CD14-positive monocyte (primary cell): ENCODE measurements around the gene IFI44L. TPM values are rescaled to one million over a fixed set of nuclear protein-coding genes. Genes with fewer than 3 reads are reported as not detected.
A peak's percentile ranks its signal among the peaks of the same experiment; 100 is the strongest.

Source experiments
- DNase-seq, 3 donors: peaks; one replicate each; pipeline ENCODE4 v3.0.0-alpha.2; 2011 to 2022
- H2AFZ ChIP-seq: 2 replicates; pipeline ENCODE4 v1.6.0; 2012; ENCODE audit warnings: mild to moderate bottlenecking, low read depth, low read length, inconsistent platforms; ENCODE audit not compliant: insufficient read depth, poor library complexity, severe bottlenecking
- H3K27ac ChIP-seq, 2 donors: 1 replicate in 1 of 2; 2 replicates in 1 of 2; pipeline ENCODE4 v1.5.1; 2012 to 2013; ENCODE audit warnings: low read length in 2 of 2, control low read depth in 1 of 2, inconsistent platforms in 1 of 2, low read depth in 1 of 2, mild to moderate bottlenecking in 1 of 2
- H3K27me3 ChIP-seq, 2 donors: one replicate each; pipeline versions ENCODE4 v1.6.0 to v1.6.1; 2011 to 2013; ENCODE audit warnings: low read length in 2 of 2; ENCODE audit not compliant: control insufficient read depth in 2 of 2, insufficient read depth in 2 of 2
- H3K36me3 ChIP-seq, 2 donors: replicated peaks in 1 of 2; 1 replicate in 1 of 2; 2 replicates in 1 of 2; pipeline versions ENCODE4 v1.5.1 to v1.6.1; 2012 to 2013; ENCODE audit warnings: low read length in 2 of 2, control low read depth in 1 of 2, inconsistent platforms in 1 of 2, mild to moderate bottlenecking in 1 of 2; ENCODE audit not compliant: insufficient read depth in 2 of 2, control insufficient read depth in 1 of 2
- H3K4me1 ChIP-seq, 2 donors: 1 replicate in 1 of 2; 2 replicates in 1 of 2; pipeline versions ENCODE4 v1.5.1 to v1.6.1; 2012 to 2013; ENCODE audit warnings: low read length in 2 of 2, control low read depth in 1 of 2, inconsistent platforms in 1 of 2, mild to moderate bottlenecking in 1 of 2, moderate library complexity in 1 of 2; ENCODE audit not compliant: insufficient read depth in 2 of 2, control insufficient read depth in 1 of 2
- H3K4me2 ChIP-seq: replicated peaks from 2 replicates; pipeline ENCODE3; 2012; ENCODE audit warnings: low read length, moderate library complexity, mild to moderate bottlenecking; ENCODE audit not compliant: poor library complexity, severe bottlenecking; ENCODE audit errors: extremely low read depth
- H3K4me3 ChIP-seq, 3 experiments: fragments of 200-600 bp in 1 of 3; sonication (generic) in 1 of 3; replicated peaks in 1 of 3; 1 replicate in 2 of 3; 2 replicates in 1 of 3; pipeline ENCODE4 v1.5.1; 2011 to 2013; ENCODE audit warnings: low read length in 3 of 3, mild to moderate bottlenecking in 3 of 3, control low read depth in 2 of 3, low read depth in 2 of 3, inconsistent platforms in 1 of 3, moderate library complexity in 1 of 3
- H3K79me2 ChIP-seq: 2 replicates; pipeline ENCODE4 v1.6.0; 2012; ENCODE audit warnings: mild to moderate bottlenecking, control low read depth, inconsistent platforms, low read length, moderate library complexity; ENCODE audit not compliant: insufficient read depth
- H3K9ac ChIP-seq: 2 replicates; pipeline ENCODE4 v1.6.0; 2017; ENCODE audit warnings: low read length, mild to moderate bottlenecking; ENCODE audit not compliant: insufficient read depth, poor library complexity, severe bottlenecking
- H3K9me3 ChIP-seq, 2 donors: replicated peaks in 1 of 2; 1 replicate in 1 of 2; 2 replicates in 1 of 2; pipeline versions ENCODE4 v1.5.1 to v1.6.1; 2012 to 2013; ENCODE audit warnings: low read length in 2 of 2, control low read depth in 1 of 2; ENCODE audit not compliant: control insufficient read depth in 1 of 2, insufficient read depth in 1 of 2
- H4K20me1 ChIP-seq: 2 replicates; pipeline ENCODE4 v1.6.0; 2012; ENCODE audit warnings: mild to moderate bottlenecking, low read length, control low read depth, moderate library complexity; ENCODE audit not compliant: insufficient read depth
- H3K27ac Mint-ChIP-seq, 7 donors: one replicate each; pipeline ENCODE4 v1.8.0; 2020; ENCODE audit warnings: mild to moderate bottlenecking in 7 of 7, mixed read lengths in 7 of 7, moderate library complexity in 6 of 7, inconsistent platforms in 2 of 7
- H3K27me3 Mint-ChIP-seq, 3 donors: one replicate each; pipeline ENCODE4 v1.8.0; 2021 to 2022; ENCODE audit warnings: low read depth in 3 of 3, mild to moderate bottlenecking in 3 of 3, mixed read lengths in 3 of 3, moderate library complexity in 3 of 3, inconsistent platforms in 1 of 3
- H3K36me3 Mint-ChIP-seq, 2 donors: one replicate each; pipeline ENCODE4 v1.8.0; 2020; ENCODE audit warnings: mixed read lengths in 2 of 2, inconsistent platforms in 1 of 2, mild to moderate bottlenecking in 1 of 2
- H3K4me1 Mint-ChIP-seq: one replicate; pipeline ENCODE4 v1.8.0; 2020; ENCODE audit warnings: mild to moderate bottlenecking, mixed read lengths
- H3K4me3 Mint-ChIP-seq, 2 donors: one replicate each; pipeline ENCODE4 v1.8.0; 2020; ENCODE audit warnings: mild to moderate bottlenecking in 2 of 2, mixed read lengths in 2 of 2, moderate library complexity in 1 of 2
- H3K9me3 Mint-ChIP-seq, 7 donors: one replicate each; pipeline ENCODE4 v1.8.0; 2020 to 2022; ENCODE audit warnings: mixed read lengths in 7 of 7, mild to moderate bottlenecking in 6 of 7, moderate library complexity in 6 of 7, inconsistent platforms in 2 of 7
- WGBS: methylation state at CpG from one replicate; pipeline ENCODE4 v1.1.5; 2013; ENCODE audit warnings: missing lambda C conversion rate; ENCODE audit not compliant: insufficient coverage; 5-methylcytosine and 5-hydroxymethylcytosine counted together
- intact Hi-C, 2 donors: fragments of 100-400 bp; cut with micrococcal nuclease; formaldehyde crosslinking; loops; one replicate each; pipeline versions ENCODE4 v1.15.0 to v1.15.1; 2023
- polyA plus RNA-seq, 3 donors: library from polyadenylated mRNA; depleted of rRNA in 1 of 3; unstranded in 2 of 3; stranded (reverse) in 1 of 3; fragments of 300-500 nt in 2 of 3; fragments of >200 nt in 1 of 3; fragmentation: Illumina TruSeq in 2 of 3; gene quantifications; 1 replicate in 2 of 3; 2 replicates in 1 of 3; pipeline ENCODE4 v1.2.3, GENCODE V29; 2012 to 2021
- TF ChIP-seq, protein P1 (sequence below): fragments of 200-600 bp; IDR thresholded peaks from one replicate; pipeline ENCODE4 v1.8.0; 2022; ENCODE audit warnings: antibody characterized with exemption, mild to moderate bottlenecking

The IFI44L gene
- polyA plus RNA-seq, 3 donors, result 8.6 to 17.4 (median 11.0) TPM

GRCh38 chr1:78649628-78650027 is 29.4 kb downstream of the IFI44L start, which contains the start of gene IFI44:
Gene IFI44, plus strand, starts transcription at chr1:78649831. Its CDS starts 365 bp downstream, at chr1:78650196.
- Histone ChIP-seq H4K20me1 (peaks cover 6% of the 10 kb centered on the region), H3K4me1 (peaks cover 44 to 59% of the 10 kb centered on the region in 2 donors), H3K36me3 (peaks cover 0 to 9% of the 10 kb centered on the region in 2 donors), H3K79me2 (peaks cover 39% of the 10 kb centered on the region), H3K27ac (peak within 1 kb of the TSS in 1 of 2 donors; percentile 78), H3K4me3 (peak within 1 kb of the TSS; percentile 53 to 95 (median 78)), H3K4me2 (peak within 1 kb of the TSS; percentile 90), H3K27me3 (no peaks in the 10 kb centered on the region), H2AFZ (peak within 1 kb of the TSS; percentile 69), H3K9me3 (peaks cover 19 to 20% of the 10 kb centered on the region in 2 donors), H3K9ac (peak within 1 kb of the TSS; percentile 54)
- Mint-ChIP-seq H3K4me3 (peak within 1 kb of the TSS; percentile 76 to 88), H3K27me3 (no peaks in the 10 kb centered on the region), H3K9me3 (peaks cover 14 to 27% (median 24%) of the 10 kb centered on the region in 7 donors), H3K27ac (peak within 1 kb of the TSS; percentile 56 to 93 (median 82)), H3K4me1 (peaks cover 64% of the 10 kb centered on the region), H3K36me3 (peaks cover 7 to 18% of the 10 kb centered on the region in 2 donors)
- peak; percentile 55 to 78 (median 56) for DNase-seq
- TF ChIP-seq, protein P1, sequence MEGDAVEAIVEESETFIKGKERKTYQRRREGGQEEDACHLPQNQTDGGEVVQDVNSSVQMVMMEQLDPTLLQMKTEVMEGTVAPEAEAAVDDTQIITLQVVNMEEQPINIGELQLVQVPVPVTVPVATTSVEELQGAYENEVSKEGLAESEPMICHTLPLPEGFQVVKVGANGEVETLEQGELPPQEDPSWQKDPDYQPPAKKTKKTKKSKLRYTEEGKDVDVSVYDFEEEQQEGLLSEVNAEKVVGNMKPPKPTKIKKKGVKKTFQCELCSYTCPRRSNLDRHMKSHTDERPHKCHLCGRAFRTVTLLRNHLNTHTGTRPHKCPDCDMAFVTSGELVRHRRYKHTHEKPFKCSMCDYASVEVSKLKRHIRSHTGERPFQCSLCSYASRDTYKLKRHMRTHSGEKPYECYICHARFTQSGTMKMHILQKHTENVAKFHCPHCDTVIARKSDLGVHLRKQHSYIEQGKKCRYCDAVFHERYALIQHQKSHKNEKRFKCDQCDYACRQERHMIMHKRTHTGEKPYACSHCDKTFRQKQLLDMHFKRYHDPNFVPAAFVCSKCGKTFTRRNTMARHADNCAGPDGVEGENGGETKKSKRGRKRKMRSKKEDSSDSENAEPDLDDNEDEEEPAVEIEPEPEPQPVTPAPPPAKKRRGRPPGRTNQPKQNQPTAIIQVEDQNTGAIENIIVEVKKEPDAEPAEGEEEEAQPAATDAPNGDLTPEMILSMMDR, result no peak
- intact Hi-C loops, result no loop called here

- Mint-ChIP-seq H3K9me3 (peaks cover 14 to 27% (median 24%) of the 10 kb centered on the region in 7 donors), H3K36me3 (peaks cover 11 to 22% of the 10 kb centered on the region in 2 donors), H3K4me3 (peak overlapping the region; percentile 76 to 88), H3K27me3 (no peaks in the 10 kb centered on the region), H3K4me1 (peaks cover 59% of the 10 kb centered on the region), H3K27ac (peak overlapping the region in 6 of 7 donors; percentile 35 to 81 (median 60))
- TF ChIP-seq, protein P1, result no peak
- peak overlapping the region; percentile 69 for H2AFZ ChIP-seq
- peak overlapping the region; percentile 54 for H3K9ac ChIP-seq
- H3K4me2 ChIP-seq, result peak overlapping the region; percentile 90
- 20% methylated on average over 1 of the region's 6 CpGs for WGBS
- H3K27ac ChIP-seq, result peak overlapping the region in 1 of 2 donors; percentile 78
- H3K27me3 ChIP-seq, result no peaks in the 10 kb centered on the region
- peaks cover 39 to 56% of the 10 kb centered on the region in 2 donors for H3K4me1 ChIP-seq
- peaks cover 6% of the 10 kb centered on the region for H4K20me1 ChIP-seq
- intact Hi-C loops, result no loop called here
- H3K4me3 ChIP-seq, result peak overlapping the region; percentile 53 to 95 (median 78)
- peak in 1 of 3 donors; percentile 23 for DNase-seq
- H3K79me2 ChIP-seq, result peaks cover 39% of the 10 kb centered on the region
- peaks cover 19 to 20% of the 10 kb centered on the region in 2 donors for H3K9me3 ChIP-seq
- H3K36me3 ChIP-seq, result peaks cover 5 to 14% of the 10 kb centered on the region in 2 donors
Measured at GRCh38 chr1:78650114-78650660, 29.9 kb downstream of the IFI44L start.
